Uterus (tissue), 2 donors: Measurements from ENCODE around the gene PARD3.

ENCODE experiments used
- POLR2A ChIP-seq, 2 donors: fragments of 450-650 bp; IDR thresholded peaks; one replicate each; pipeline ENCODE4 v1.6.1; 2016; ENCODE audit warnings: antibody characterized with exemption in 2 of 2, mild to moderate bottlenecking in 1 of 2, moderate library complexity in 1 of 2
- TF ChIP-seq, protein P1 (sequence below), 4 experiments: fragments of 200-600 bp in 2 of 4; fragments of 450-650 bp in 2 of 4; sonication (generic) in 2 of 4; IDR thresholded peaks; one replicate each; pipeline ENCODE4 v1.5.1; 2016 to 2019; ENCODE audit warnings: antibody characterized with exemption in 4 of 4, mild to moderate bottlenecking in 2 of 4, moderate library complexity in 1 of 4

DNA sequence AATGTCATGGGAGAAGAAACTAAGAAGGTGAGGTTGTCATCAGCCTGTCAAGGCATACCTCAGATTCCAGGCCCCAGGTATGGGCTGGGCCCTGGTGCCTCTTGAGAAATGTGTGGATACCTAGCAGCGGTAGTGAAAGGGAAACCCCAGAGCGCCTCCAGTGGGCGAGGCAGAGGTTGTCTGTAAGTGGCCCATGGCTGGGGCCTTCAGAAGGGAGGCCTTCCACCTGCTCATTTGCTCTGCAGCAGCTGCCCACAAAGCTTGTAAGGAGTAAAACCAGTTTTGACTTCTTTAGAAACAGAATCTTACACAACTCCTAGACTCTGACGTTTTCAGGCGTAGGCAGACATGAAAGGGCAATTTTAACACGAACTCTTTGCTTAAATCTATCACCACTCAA, 509.9 kb downstream of the PARD3 start:
- TF ChIP-seq, protein P1, sequence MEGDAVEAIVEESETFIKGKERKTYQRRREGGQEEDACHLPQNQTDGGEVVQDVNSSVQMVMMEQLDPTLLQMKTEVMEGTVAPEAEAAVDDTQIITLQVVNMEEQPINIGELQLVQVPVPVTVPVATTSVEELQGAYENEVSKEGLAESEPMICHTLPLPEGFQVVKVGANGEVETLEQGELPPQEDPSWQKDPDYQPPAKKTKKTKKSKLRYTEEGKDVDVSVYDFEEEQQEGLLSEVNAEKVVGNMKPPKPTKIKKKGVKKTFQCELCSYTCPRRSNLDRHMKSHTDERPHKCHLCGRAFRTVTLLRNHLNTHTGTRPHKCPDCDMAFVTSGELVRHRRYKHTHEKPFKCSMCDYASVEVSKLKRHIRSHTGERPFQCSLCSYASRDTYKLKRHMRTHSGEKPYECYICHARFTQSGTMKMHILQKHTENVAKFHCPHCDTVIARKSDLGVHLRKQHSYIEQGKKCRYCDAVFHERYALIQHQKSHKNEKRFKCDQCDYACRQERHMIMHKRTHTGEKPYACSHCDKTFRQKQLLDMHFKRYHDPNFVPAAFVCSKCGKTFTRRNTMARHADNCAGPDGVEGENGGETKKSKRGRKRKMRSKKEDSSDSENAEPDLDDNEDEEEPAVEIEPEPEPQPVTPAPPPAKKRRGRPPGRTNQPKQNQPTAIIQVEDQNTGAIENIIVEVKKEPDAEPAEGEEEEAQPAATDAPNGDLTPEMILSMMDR (IDR thresholded peaks at IDR 0.05) = no peak
- no peak for TF ChIP-seq POLR2A (IDR thresholded peaks at IDR 0.05)
